HG02610 (cell line): ENCODE results near the gene ADPRM.
A peak's percentile ranks its signal among the peaks of the same experiment; 100 is the strongest.
"Not testable (repeated sequence)": the region's sequence is repeated elsewhere in the genome, so short reads cannot be mapped to it uniquely, and the experiment has no call there.

Experiments used
- ATAC-seq: cut with Tn5 transposase; IDR thresholded peaks from one replicate; pipeline ENCODE4 v1.9.1; 2021; ENCODE audit warnings: mild to moderate bottlenecking, moderate library complexity; ENCODE audit not compliant: unreplicated experiment

Gene ADPRM

GRCh38 chr17:10697092-10698081 is at the start of gene ADPRM, which contains the start of gene SCO1:
TSS of gene ADPRM (plus strand) at chr17:10697594. CDS start at chr17:10704927, 7,333 bp downstream.
TSS of gene SCO1 (minus strand) at chr17:10697533. CDS start at chr17:10697507, 26 bp downstream.
- peak; percentile 95 for ATAC-seq

- ATAC-seq = no peak
Measured at GRCh38 chr17:10648381-10648780, 49.0 kb upstream of the ADPRM start.

GRCh38 chr17:10648956-10649355 is 48.4 kb upstream of the ADPRM start:
- ATAC-seq = no peak

- ATAC-seq = no peak
Measured at GRCh38 chr17:10649602-10650001, 47.8 kb upstream of the ADPRM start.

- ATAC-seq = no peak
Measured at GRCh38 chr17:10651927-10652326, 45.5 kb upstream of the ADPRM start.

GRCh38 chr17:10652984-10653659 is 44.3 kb upstream of the ADPRM start:
- no peak for ATAC-seq

GRCh38 chr17:10653987-10654386 is 43.4 kb upstream of the ADPRM start:
- no peak for ATAC-seq

- ATAC-seq = no peak
Measured at GRCh38 chr17:10657148-10657547, 40.2 kb upstream of the ADPRM start, which contains the start of gene MYH3. TSS of gene MYH3 (minus strand) at chr17:10657309. CDS start at chr17:10655064, 2,245 bp downstream.

GRCh38 chr17:10657879-10658278 is 39.5 kb upstream of the ADPRM start:
- no peak for ATAC-seq

GRCh38 chr17:10661437-10661836 is 36.0 kb upstream of the ADPRM start:
- no peak for ATAC-seq

GRCh38 chr17:10663231-10663630 is 34.2 kb upstream of the ADPRM start:
- ATAC-seq = no peak

- ATAC-seq = no peak
Measured at GRCh38 chr17:10664571-10664970, 32.8 kb upstream of the ADPRM start.

GRCh38 chr17:10666906-10667305 is 30.5 kb upstream of the ADPRM start:
- ATAC-seq = no peak

- ATAC-seq = no peak
Measured at GRCh38 chr17:10668775-10669174, 28.6 kb upstream of the ADPRM start.

- no peak for ATAC-seq
Measured at GRCh38 chr17:10673312-10673711, 24.1 kb upstream of the ADPRM start.

- ATAC-seq = no peak
Measured at GRCh38 chr17:10674704-10675103, 22.7 kb upstream of the ADPRM start.

GRCh38 chr17:10681866-10682446 is 15.4 kb upstream of the ADPRM start:
- no peak for ATAC-seq

GRCh38 chr17:10683853-10684252 is 13.5 kb upstream of the ADPRM start:
- no peak for ATAC-seq

GRCh38 chr17:10687499-10687898 is 9.9 kb upstream of the ADPRM start:
- ATAC-seq = no peak

GRCh38 chr17:10695875-10696407 is 1.5 kb upstream of the ADPRM start:
- ATAC-seq = not testable (repeated sequence)
